H1 (cell line): Measurements from ENCODE around the gene GRIFIN. TPM values are rescaled to one million over a fixed set of nuclear protein-coding genes. Genes with fewer than 3 reads are reported as not detected.

Experiments used
- CTCF ChIA-PET: fragments of 300-600 bp; sonication (Branson Sonifier 250); formaldehyde crosslinking; loops from one replicate; lab custom pipeline; 2021; ENCODE audit not compliant: partially characterized antibody; lab: Charles Lee
- POLR2A ChIA-PET: fragments of 300-600 bp; sonication (Branson Sonifier 250); formaldehyde crosslinking; loops from one replicate; lab custom pipeline; 2021; ENCODE audit warnings: inconsistent platforms; ENCODE audit not compliant: partially characterized antibody; lab: Charles Lee
- DNase-seq, 2 experiments: peaks; one replicate each; pipeline versions ENCODE4 v3.0.0 to v3.0.0-alpha.2; 2010 to 2022; ENCODE audit warnings: low spot score in 2 of 2, low read depth in 1 of 2, mixed read lengths in 1 of 2
- FAIRE-seq: peaks from 2 replicates; lab custom pipeline; 2011; peaks lifted over from hg19 to GRCh38; lab: Jason Lieb, UNC
- H2AFZ ChIP-seq: 2 replicates; pipeline ENCODE4 v1.8.1; 2012; ENCODE audit warnings: low read length, inconsistent platforms
- H2AK5ac ChIP-seq: 2 replicates; pipeline ENCODE4 v1.6.1; 2013; ENCODE audit warnings: low read depth, low read length
- H2BK120ac ChIP-seq: replicated peaks from 2 replicates; pipeline ENCODE3; 2013; ENCODE audit warnings: low read depth, low read length, inconsistent platforms
- H2BK12ac ChIP-seq: 2 replicates; pipeline ENCODE4 v1.6.1; 2013; ENCODE audit warnings: low read depth, low read length
- H2BK15ac ChIP-seq: 2 replicates; pipeline ENCODE4 v1.6.1; 2013; ENCODE audit warnings: low read length
- H2BK20ac ChIP-seq: 2 replicates; pipeline ENCODE4 v1.6.1; 2013; ENCODE audit warnings: low read length
- H2BK5ac ChIP-seq: 2 replicates; pipeline ENCODE4 v1.6.1; 2013; ENCODE audit warnings: low read depth, low read length
- H3K14ac ChIP-seq: 2 replicates; pipeline ENCODE4 v1.6.1; 2013; ENCODE audit warnings: inconsistent platforms; ENCODE audit not compliant: insufficient read length
- H3K18ac ChIP-seq: 2 replicates; pipeline ENCODE4 v1.6.1; 2013; ENCODE audit warnings: low read length; ENCODE audit errors: extremely low read depth
- H3K23ac ChIP-seq: 2 replicates; pipeline ENCODE4 v1.6.1; 2013; ENCODE audit warnings: inconsistent platforms; ENCODE audit not compliant: insufficient read length
- H3K23me2 ChIP-seq: 2 replicates; pipeline ENCODE4 v1.6.1; 2013; ENCODE audit warnings: low read depth, low read length
- H3K27ac ChIP-seq: 2 replicates; pipeline ENCODE4 v1.6.1; 2011; ENCODE audit warnings: low read depth, low read length, inconsistent platforms
- H3K27me3 ChIP-seq, 4 experiments: replicated peaks in 1 of 4; 1 replicate in 1 of 4; 2 replicates in 3 of 4; pipeline versions ENCODE4 v1.6.1 to v1.8.1; 2011 to 2013; ENCODE audit warnings: low read length in 3 of 4, mild to moderate bottlenecking in 3 of 4, inconsistent platforms in 2 of 4, mixed read lengths in 2 of 4, moderate library complexity in 1 of 4; ENCODE audit not compliant: control insufficient read depth in 3 of 4, insufficient read depth in 3 of 4; ENCODE audit errors: extremely low read depth in 1 of 4
- H3K36me3 ChIP-seq, 4 experiments: 2 replicates each; pipeline versions ENCODE4 v1.6.1 to v1.8.1; 2011 to 2013; ENCODE audit warnings: mild to moderate bottlenecking in 4 of 4, low read length in 3 of 4, moderate library complexity in 2 of 4, control low read depth in 1 of 4, inconsistent platforms in 1 of 4; ENCODE audit not compliant: insufficient read depth in 4 of 4, control insufficient read depth in 2 of 4
- H3K4ac ChIP-seq: replicated peaks from 2 replicates; pipeline ENCODE3; 2013; ENCODE audit warnings: low read length, low read depth, mixed read lengths, inconsistent platforms; ENCODE audit not compliant: insufficient read length
- H3K4me1 ChIP-seq, 4 experiments: replicated peaks in 1 of 4; 1 replicate in 1 of 4; 2 replicates in 3 of 4; pipeline versions ENCODE4 v1.6.1 to v1.8.1; 2011 to 2013; ENCODE audit warnings: low read length in 3 of 4, inconsistent platforms in 2 of 4, mixed read lengths in 1 of 4; ENCODE audit not compliant: insufficient read depth in 4 of 4, control insufficient read depth in 3 of 4
- H3K4me2 ChIP-seq, 2 experiments: 2 replicates each; pipeline versions ENCODE4 v1.6.1 to v1.8.1; 2011 to 2013; ENCODE audit warnings: low read depth in 2 of 2, low read length in 2 of 2, control low read depth in 1 of 2, inconsistent platforms in 1 of 2, mild to moderate bottlenecking in 1 of 2; ENCODE audit not compliant: insufficient read depth in 1 of 2
- H3K4me3 ChIP-seq, 4 experiments: fragments of 200-600, 300-600 bp in 1 of 4; sonication (generic), shearing (Covaris generic), sonication (Bioruptor Twin) in 1 of 4; 2 replicates each; pipeline versions ENCODE4 v1.5.1 to v1.8.1; 2011 to 2016; ENCODE audit warnings: low read length in 4 of 4, low read depth in 3 of 4, control low read depth in 2 of 4, inconsistent platforms in 2 of 4, mild to moderate bottlenecking in 2 of 4, mixed read lengths in 1 of 4, moderate library complexity in 1 of 4; ENCODE audit not compliant: insufficient read depth in 2 of 4; ENCODE audit errors: extremely low read depth in 1 of 4
- H3K56ac ChIP-seq: replicated peaks from 2 replicates; pipeline ENCODE3; 2013; ENCODE audit warnings: low read depth, mild to moderate bottlenecking, mixed read lengths, low read length, inconsistent platforms; ENCODE audit not compliant: insufficient read length
- H3K79me1 ChIP-seq: 2 replicates; pipeline ENCODE4 v1.6.1; 2013; ENCODE audit warnings: low read depth, low read length, control low read depth
- H3K79me2 ChIP-seq, 2 experiments: 2 replicates each; pipeline versions ENCODE4 v1.6.1 to v1.8.1; 2012 to 2013; ENCODE audit warnings: low read length in 2 of 2, mild to moderate bottlenecking in 2 of 2, inconsistent platforms in 1 of 2; ENCODE audit not compliant: insufficient read depth in 2 of 2, control insufficient read depth in 1 of 2
- H3K9ac ChIP-seq, 4 experiments: replicated peaks in 1 of 4; 1 replicate in 1 of 4; 2 replicates in 3 of 4; pipeline versions ENCODE4 v1.6.1 to v1.8.1; 2011 to 2013; ENCODE audit warnings: low read depth in 3 of 4, low read length in 3 of 4, control low read depth in 2 of 4, mild to moderate bottlenecking in 2 of 4, moderate library complexity in 2 of 4, inconsistent platforms in 1 of 4; ENCODE audit errors: extremely low read depth in 1 of 4
- H3K9me3 ChIP-seq, 2 experiments: 2 replicates each; pipeline versions ENCODE4 v1.6.1 to v1.8.1; 2012 to 2013; ENCODE audit warnings: mild to moderate bottlenecking in 2 of 2, moderate library complexity in 2 of 2, control low read depth in 1 of 2, inconsistent platforms in 1 of 2, low read depth in 1 of 2, low read length in 1 of 2, mixed read lengths in 1 of 2; ENCODE audit not compliant: insufficient read depth in 2 of 2
- H4K20me1 ChIP-seq, 2 experiments: replicated peaks in 1 of 2; 2 replicates each; pipeline versions ENCODE3 to v1.8.1; 2011 to 2013; ENCODE audit warnings: inconsistent platforms in 2 of 2, low read length in 2 of 2, mild to moderate bottlenecking in 1 of 2; ENCODE audit not compliant: insufficient read depth in 2 of 2, control insufficient read depth in 1 of 2
- H4K5ac ChIP-seq: 2 replicates; pipeline ENCODE4 v1.6.1; 2013; ENCODE audit warnings: low read length, low read depth, mixed read lengths, inconsistent platforms; ENCODE audit not compliant: insufficient read length
- H4K8ac ChIP-seq: 2 replicates; pipeline ENCODE4 v1.8.0; 2013; ENCODE audit warnings: mild to moderate bottlenecking, moderate library complexity, low read length, inconsistent platforms; ENCODE audit not compliant: insufficient read depth; ENCODE audit errors: extremely low read depth
- H4K91ac ChIP-seq: replicated peaks from 2 replicates; pipeline ENCODE3; 2013; ENCODE audit warnings: low read length, mixed read lengths, inconsistent platforms; ENCODE audit not compliant: insufficient read length
- HDAC6 ChIP-seq: IDR thresholded peaks from one replicate; pipeline ENCODE4 v1.7.1; 2012; ENCODE audit warnings: low read depth, mild to moderate bottlenecking, inconsistent platforms, low read length, moderate library complexity
- JUN ChIP-seq: IDR thresholded peaks from 2 replicates; pipeline ENCODE4 v1.6.1; 2011; ENCODE audit warnings: low read depth, mild to moderate bottlenecking, improper control_type of control experiment, low read length
- TEAD4 ChIP-seq: IDR thresholded peaks from 2 replicates; pipeline ENCODE4 v1.6.1; 2012; ENCODE audit warnings: low read depth, low read length, inconsistent platforms, mixed read lengths
- WGBS, 2 experiments: shearing (Covaris generic) in 1 of 2; methylation state at CpG; one replicate each; pipeline versions ENCODE4 v1.1.6 to v1.1.7; 2013 to 2015; ENCODE audit warnings: low lambda C conversion rate in 2 of 2, mixed read lengths in 2 of 2, inconsistent platforms in 1 of 2, low coverage in 1 of 2, missing lambda C conversion rate in 1 of 2; ENCODE audit not compliant: insufficient replicate concordance in 2 of 2, insufficient coverage in 1 of 2, insufficient read length in 1 of 2; ENCODE audit errors: extremely low coverage in 1 of 2, missing lambda C conversion rate in 1 of 2; 5-methylcytosine and 5-hydroxymethylcytosine counted together
- polyA plus RNA-seq, 7 experiments: library from polyadenylated mRNA; depleted of rRNA in 3 of 7; stranded (reverse) in 5 of 7; unstranded in 2 of 7; fragments of >200 nt in 5 of 7; fragments of 200-250 nt in 2 of 7; gene quantifications; 1 replicate in 5 of 7; 2 replicates in 1 of 7; 4 replicates in 1 of 7; pipeline versions ENCODE4 v1.2.1 to v1.2.3, GENCODE V29; 2011 to 2013; ENCODE audit warnings: missing spikeins in 2 of 7, mixed read lengths in 2 of 7
- total RNA-seq: library from RNA; stranded (reverse); fragmentation: NEBNext Ultra II Directional; extraction: Animal tissue kit (Norgen Biotek cat#: 25700); gene quantifications from 2 replicates; pipeline ENCODE4 v1.2.1, GENCODE V29; 2021

The GRIFIN gene
- total and polyA plus RNA-seq, 2 of the 8 experiments (the other 6 are each of a cell fraction or from before 2014, with no cell fraction given): not detected

- 0 out of 2 replicates have a peak overlapping the region, but pooled peaks have one; percentile 83 for H2BK15ac ChIP-seq
- no peak overlapping the region for H3K4me2 ChIP-seq
- H3K4ac ChIP-seq: peak overlapping the region; percentile 4
- H3K56ac ChIP-seq: no peak overlapping the region
- no peaks in the 10 kb centered on the region for H3K27me3 ChIP-seq
- H3K23ac ChIP-seq: no peak overlapping the region
- TF ChIP-seq TEAD4 (0 out of 2 replicates have a peak, but pooled peaks have one; percentile 19), HDAC6 (no peak), JUN (no peak)
- H4K5ac ChIP-seq: peak overlapping the region; percentile 51
- ChIA-PET POLR2A (interaction anchor here (0.8 to 3.1 kb wide), 7 partner anchors 10 to 43 kb away, joined by 3 to 19 read pairs (median 3); no protein-coding TSS in a partner anchor), CTCF (interaction anchor here (0.6 to 8.5 kb wide), 12 partner anchors 9 to 174 kb away, joined by 3 to 67 read pairs (median 4); no protein-coding TSS in a partner anchor)
- no peaks in the 10 kb centered on the region for H3K36me3 ChIP-seq
- WGBS, 2 experiments: 81% methylated on average over 20 of the region's 25 CpGs; no CpG with 5 or more reads in 1 of the 2 experiments
- H3K79me2 ChIP-seq: no peaks in the 10 kb centered on the region
- 0 out of 2 replicates have a peak, but pooled peaks cover under 1% of the 10 kb centered on the region for H3K23me2 ChIP-seq
- no peak overlapping the region for H2BK5ac ChIP-seq
- H3K4me3 ChIP-seq: no peak overlapping the region
- peak overlapping the region; percentile 87; the same call in 1 of the 2 replicates for H2BK12ac ChIP-seq
- H3K14ac ChIP-seq: no peak overlapping the region
- no peak overlapping the region for H2AFZ ChIP-seq
- no peaks in the 10 kb centered on the region for H3K9me3 ChIP-seq
- peaks cover 0 to 53% (median 37%) of the 10 kb centered on the region in 4 experiments; a peak in 6 of 7 replicates for H3K4me1 ChIP-seq
- no peaks in the 10 kb centered on the region for H4K20me1 ChIP-seq
- peak overlapping the region; percentile 3; the same call in 1 of the 2 replicates for H4K8ac ChIP-seq
- 0 out of 2 replicates have a peak overlapping the region, but pooled peaks have one; percentile 29 for H3K27ac ChIP-seq
- no peaks in the 10 kb centered on the region; the same call in 1 of the 2 replicates for H3K79me1 ChIP-seq
- H2BK120ac ChIP-seq: peak overlapping the region; percentile 14
- DNase-seq: peak in 1 of 2 experiments; percentile 64
- H2AK5ac ChIP-seq: no peak overlapping the region
- H3K18ac ChIP-seq: peak overlapping the region; percentile 9; the same call in 1 of the 2 replicates
- no peak overlapping the region for H3K9ac ChIP-seq
- peak overlapping the region; percentile 95; the same call in 1 of the 2 replicates for H2BK20ac ChIP-seq
- H4K91ac ChIP-seq: peak overlapping the region; percentile 58
- FAIRE-seq: no peak
Observed at GRCh38 chr7:2497500-2498336, 21.5 kb upstream of the GRIFIN start.
